Muscle layer of colon (tissue), 2 donors: ENCODE data around the gene WBP2NL.

Experiments
- H3K27ac ChIP-seq: one replicate; pipeline ENCODE4 v1.7.0; 2013; ENCODE audit warnings: low read depth, mild to moderate bottlenecking, low read length, moderate library complexity
- H3K27me3 ChIP-seq, 2 donors: one replicate each; pipeline ENCODE4 v1.7.0; 2013; ENCODE audit warnings: low read length in 2 of 2, mild to moderate bottlenecking in 2 of 2; ENCODE audit not compliant: insufficient read depth in 2 of 2, control insufficient read depth in 1 of 2
- H3K36me3 ChIP-seq: one replicate; pipeline ENCODE4 v1.7.0; 2013; ENCODE audit warnings: mild to moderate bottlenecking, low read length; ENCODE audit not compliant: insufficient read depth
- H3K4me1 ChIP-seq: one replicate; pipeline ENCODE4 v1.7.0; 2013; ENCODE audit warnings: mild to moderate bottlenecking, low read length; ENCODE audit not compliant: insufficient read depth
- H3K4me3 ChIP-seq, 2 donors: one replicate each; pipeline ENCODE4 v1.7.0; 2013; ENCODE audit warnings: low read length in 2 of 2, low read depth in 1 of 2, mild to moderate bottlenecking in 1 of 2, moderate library complexity in 1 of 2
- H3K9ac ChIP-seq: one replicate; pipeline ENCODE4 v1.7.0; 2013; ENCODE audit warnings: low read length
- H3K9me3 ChIP-seq: one replicate; pipeline ENCODE4 v1.7.0; 2013; ENCODE audit warnings: mild to moderate bottlenecking, low read length
- donor health status: abdominal sarcoma.
- donor health status: Adenocarcinoma of cecum.

WBP2NL gene

GRCh38 chr22:42050641-42051180 is 52.1 kb downstream of the WBP2NL start:
- H3K4me3 ChIP-seq = no peak overlapping the region
- no peaks in the 10 kb centered on the region for H3K36me3 ChIP-seq
- no peaks in the 10 kb centered on the region for H3K9me3 ChIP-seq
- H3K27me3 ChIP-seq = no peaks in the 10 kb centered on the region
- no peak overlapping the region for H3K9ac ChIP-seq
- no peaks in the 10 kb centered on the region for H3K4me1 ChIP-seq
- H3K27ac ChIP-seq = no peak overlapping the region

GRCh38 chr22:42052765-42053164 is 54.2 kb downstream of the WBP2NL start:
- no peak overlapping the region for H3K9ac ChIP-seq
- no peak overlapping the region for H3K27ac ChIP-seq
- H3K27me3 ChIP-seq = no peaks in the 10 kb centered on the region
- H3K36me3 ChIP-seq = no peaks in the 10 kb centered on the region
- H3K4me1 ChIP-seq = no peaks in the 10 kb centered on the region
- H3K9me3 ChIP-seq = no peaks in the 10 kb centered on the region
- no peak overlapping the region for H3K4me3 ChIP-seq

DNA sequence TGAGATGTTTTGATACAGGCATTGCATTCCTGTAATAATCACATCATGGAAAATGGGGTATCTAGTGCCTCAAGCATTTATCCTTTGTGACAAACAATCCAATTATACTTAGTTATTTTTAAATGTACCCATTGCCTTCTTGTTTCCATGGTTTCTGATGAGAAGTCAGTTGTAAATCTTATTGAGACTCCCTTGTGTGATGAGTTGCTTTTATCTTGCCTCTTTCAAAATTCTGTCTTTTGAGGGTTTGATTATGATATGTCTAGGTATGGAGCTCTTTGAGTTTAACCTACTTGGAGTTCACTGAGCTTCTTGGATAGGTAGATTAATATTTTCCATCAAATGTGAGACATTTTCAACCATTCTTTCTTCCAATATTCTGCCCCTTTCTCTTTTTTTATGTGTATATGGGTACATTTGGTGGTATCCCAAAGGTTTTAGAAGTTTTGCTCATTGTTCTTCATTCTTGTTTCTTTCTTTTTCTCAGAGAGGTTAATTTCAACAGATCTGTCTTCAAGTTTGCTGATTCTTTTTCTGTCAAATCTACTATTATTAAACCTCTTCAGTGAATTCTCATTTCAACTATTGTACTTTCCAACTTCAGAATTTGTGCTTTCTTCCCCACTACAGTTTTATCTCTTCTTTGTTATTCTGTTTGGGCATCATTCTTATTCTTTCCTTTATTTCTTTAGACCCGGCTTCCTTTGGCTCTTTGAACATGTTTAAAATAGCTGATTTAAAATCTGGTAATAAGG is 58.3 kb downstream of the WBP2NL start:
- Histone ChIP-seq H3K9me3 (no peaks in the 10 kb centered on the region), H3K27me3 (no peaks in the 10 kb centered on the region), H3K27ac (no peak overlapping the region), H3K4me1 (no peaks in the 10 kb centered on the region), H3K9ac (no peak overlapping the region), H3K36me3 (peaks cover 35% of the 10 kb centered on the region), H3K4me3 (no peak overlapping the region)

GRCh38 chr22:42060489-42060888 is 61.9 kb downstream of the WBP2NL start:
- peaks cover 48% of the 10 kb centered on the region for H3K36me3 ChIP-seq
- no peak overlapping the region for H3K4me3 ChIP-seq
- H3K4me1 ChIP-seq = no peaks in the 10 kb centered on the region
- no peak overlapping the region for H3K27ac ChIP-seq
- H3K27me3 ChIP-seq = no peaks in the 10 kb centered on the region
- H3K9me3 ChIP-seq = no peaks in the 10 kb centered on the region
- no peak overlapping the region for H3K9ac ChIP-seq

- Histone ChIP-seq H3K4me3 (no peak overlapping the region), H3K36me3 (peaks cover 51% of the 10 kb centered on the region), H3K27ac (no peak overlapping the region), H3K9me3 (no peaks in the 10 kb centered on the region), H3K9ac (no peak overlapping the region), H3K4me1 (no peaks in the 10 kb centered on the region), H3K27me3 (no peaks in the 10 kb centered on the region)
Observed at GRCh38 chr22:42061041-42061440, 62.5 kb downstream of the WBP2NL start.

DNA sequence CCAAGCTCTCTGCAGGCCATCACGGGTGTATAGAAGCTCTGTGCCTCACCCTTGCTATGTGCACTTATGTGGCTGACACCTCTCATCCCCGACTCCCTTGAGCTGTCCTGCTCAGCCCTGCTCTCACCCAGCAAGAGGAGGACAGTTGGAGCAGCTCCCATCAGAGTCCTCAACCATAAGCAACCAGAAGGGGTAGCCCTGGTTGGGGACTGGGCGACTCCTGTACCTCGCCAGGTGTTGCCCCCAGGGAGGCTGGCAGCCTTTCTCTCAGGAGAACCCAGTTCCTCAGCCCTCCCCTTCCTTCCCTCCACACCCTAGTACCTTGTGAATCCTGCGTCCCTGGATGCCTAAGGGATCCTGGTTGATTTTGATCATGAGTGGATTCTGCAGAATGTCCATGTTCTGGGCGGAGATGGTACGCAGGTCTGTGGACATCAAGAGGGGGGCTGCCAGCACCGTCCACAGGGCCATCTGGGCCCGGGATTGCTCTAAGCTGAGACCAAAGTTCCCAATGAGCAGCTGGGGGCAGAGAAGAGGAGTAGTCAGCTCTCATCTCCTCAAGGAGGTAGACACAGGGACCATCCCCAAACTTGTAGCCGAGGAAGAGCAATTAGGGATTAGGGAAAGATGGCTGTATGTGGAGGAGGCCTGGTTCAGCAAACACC is 64.0 kb downstream of the WBP2NL start:
- Histone ChIP-seq H3K9me3 (no peaks in the 10 kb centered on the region), H3K27me3 (no peaks in the 10 kb centered on the region), H3K9ac (no peak overlapping the region), H3K27ac (no peak overlapping the region), H3K4me3 (no peak overlapping the region), H3K36me3 (peaks cover 67% of the 10 kb centered on the region), H3K4me1 (no peaks in the 10 kb centered on the region)

DNA sequence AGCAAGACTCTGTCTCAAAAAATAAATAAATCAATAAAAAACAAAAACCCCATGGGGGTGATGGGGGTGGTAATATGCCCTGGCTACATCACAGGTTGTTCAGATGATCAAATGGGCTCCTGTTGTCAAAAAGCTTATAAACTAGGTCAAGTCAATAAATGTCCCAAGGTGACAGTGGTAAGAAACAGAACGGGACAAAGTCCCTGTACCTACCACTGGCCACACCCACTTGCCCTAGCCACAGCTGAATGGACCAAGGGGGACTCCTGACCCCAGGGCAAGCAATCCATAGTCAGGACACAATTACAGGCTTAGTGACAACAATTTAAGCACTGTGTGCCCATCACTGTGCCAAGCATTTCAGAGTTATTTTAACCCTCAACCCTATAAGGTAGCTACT is 66.0 kb downstream of the WBP2NL start:
- no peaks in the 10 kb centered on the region for H3K9me3 ChIP-seq
- peaks cover 54% of the 10 kb centered on the region for H3K36me3 ChIP-seq
- H3K4me3 ChIP-seq = no peak overlapping the region
- no peak overlapping the region for H3K9ac ChIP-seq
- no peak overlapping the region for H3K27ac ChIP-seq
- no peaks in the 10 kb centered on the region for H3K27me3 ChIP-seq
- H3K4me1 ChIP-seq = peaks cover 9% of the 10 kb centered on the region

DNA sequence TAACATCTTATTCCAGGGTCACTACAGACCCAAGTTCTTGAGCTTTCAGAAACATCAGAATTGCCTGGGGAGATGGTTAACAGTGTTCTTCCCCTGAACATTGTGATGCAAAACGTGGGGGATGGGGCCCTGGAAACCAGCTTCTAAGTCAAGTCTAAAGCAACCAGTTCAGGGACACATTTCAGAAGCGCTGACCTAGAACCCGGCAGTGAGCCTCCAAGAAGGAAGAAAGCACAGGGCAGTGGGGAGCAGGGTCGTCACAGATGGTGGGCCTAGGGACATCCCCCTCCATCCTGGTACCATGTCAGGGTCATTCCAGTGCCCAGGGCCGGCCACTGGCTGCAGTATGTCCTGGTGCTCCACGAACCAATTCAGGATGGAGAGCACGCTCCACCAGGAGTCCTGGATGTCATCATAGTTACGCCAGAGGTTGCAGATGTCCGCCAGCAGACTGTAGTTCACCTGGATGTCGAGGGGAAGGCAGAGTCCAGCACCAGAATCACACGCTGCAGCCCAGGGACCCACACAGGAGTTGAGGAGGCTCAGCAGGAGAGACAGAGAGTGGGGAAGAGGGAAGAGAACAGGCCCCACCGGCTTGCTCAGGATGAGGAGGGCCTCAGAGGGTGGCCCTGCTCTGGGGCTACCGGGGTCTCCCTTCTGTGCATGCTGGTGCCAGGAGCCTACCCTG is 67.0 kb downstream of the WBP2NL start:
- Histone ChIP-seq H3K36me3 (peaks cover 45% of the 10 kb centered on the region), H3K4me3 (no peak overlapping the region), H3K27me3 (no peaks in the 10 kb centered on the region), H3K27ac (no peak overlapping the region), H3K9me3 (no peaks in the 10 kb centered on the region), H3K4me1 (peaks cover 16% of the 10 kb centered on the region), H3K9ac (no peak overlapping the region)

DNA sequence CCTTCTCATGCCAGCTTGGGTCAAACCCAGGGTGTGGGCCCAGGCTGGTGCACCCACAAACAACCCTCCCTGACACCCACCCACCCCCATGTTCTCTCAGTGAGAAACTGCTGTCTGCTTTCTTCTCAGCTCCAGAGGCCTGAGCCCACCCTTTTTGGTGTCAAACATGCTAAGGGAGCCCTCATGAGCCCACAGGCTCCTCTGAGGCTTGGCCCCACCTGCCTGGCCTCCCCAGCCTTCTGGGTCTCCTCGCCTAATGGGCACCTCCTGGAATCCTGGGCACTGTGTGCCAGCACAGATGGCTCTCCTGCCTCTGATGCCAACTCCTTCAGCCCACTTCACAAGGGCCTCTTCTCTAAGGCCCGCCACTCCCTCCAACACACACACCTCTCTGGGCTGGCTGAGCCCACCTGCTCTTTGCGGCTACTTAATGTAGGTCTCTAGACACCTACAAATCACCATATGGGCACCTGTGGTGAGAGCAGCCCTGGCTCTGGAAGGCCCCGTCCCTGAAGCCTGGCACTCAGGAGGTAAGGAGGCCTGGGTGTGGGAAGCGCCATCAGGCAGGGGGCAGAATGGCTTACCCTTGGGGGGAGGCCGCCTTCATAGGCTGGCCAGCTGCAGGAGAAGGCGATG is 67.7 kb downstream of the WBP2NL start:
- Histone ChIP-seq H3K4me1 (peaks cover 18% of the 10 kb centered on the region), H3K4me3 (no peak overlapping the region), H3K27ac (no peak overlapping the region), H3K36me3 (peaks cover 38% of the 10 kb centered on the region), H3K27me3 (no peaks in the 10 kb centered on the region), H3K9me3 (no peaks in the 10 kb centered on the region), H3K9ac (no peak overlapping the region)

GRCh38 chr22:42066937-42067336 is 68.3 kb downstream of the WBP2NL start:
- Histone ChIP-seq H3K9ac (no peak overlapping the region), H3K36me3 (peaks cover 35% of the 10 kb centered on the region), H3K4me1 (peaks cover 25% of the 10 kb centered on the region), H3K27me3 (no peaks in the 10 kb centered on the region), H3K9me3 (no peaks in the 10 kb centered on the region), H3K27ac (no peak overlapping the region), H3K4me3 (no peak overlapping the region)

DNA sequence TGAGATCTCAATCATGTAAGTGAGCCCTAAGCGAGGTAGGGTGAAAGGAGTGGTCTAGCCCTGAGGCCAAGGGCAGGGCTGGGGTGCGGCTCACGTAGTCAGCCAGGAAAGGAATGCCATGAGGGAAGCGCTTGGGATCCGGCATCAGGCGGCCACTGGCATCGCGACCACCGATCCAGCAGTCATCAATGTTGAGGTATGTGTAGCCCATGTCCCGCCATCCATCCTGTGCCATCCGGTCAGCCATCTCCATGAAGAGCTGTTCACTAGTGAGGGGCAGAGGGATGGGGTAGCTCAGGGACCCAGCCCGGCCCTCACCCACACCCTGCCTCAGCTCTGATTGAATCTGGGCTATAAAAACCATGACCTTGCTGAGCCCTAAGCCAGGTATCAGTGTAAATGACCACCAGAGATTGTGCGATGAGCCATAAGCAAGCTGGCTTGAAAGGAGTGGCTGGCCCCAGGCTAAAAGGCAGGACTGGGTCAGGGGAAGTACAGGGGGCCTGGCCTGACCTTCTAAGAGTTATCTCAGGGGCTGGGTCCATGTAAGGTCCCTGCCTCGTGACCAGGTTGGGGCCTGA is 69.2 kb downstream of the WBP2NL start:
- H3K4me1 ChIP-seq = peaks cover 25% of the 10 kb centered on the region
- peaks cover 32% of the 10 kb centered on the region for H3K36me3 ChIP-seq
- no peak overlapping the region for H3K27ac ChIP-seq
- no peak overlapping the region for H3K9ac ChIP-seq
- H3K9me3 ChIP-seq = no peaks in the 10 kb centered on the region
- H3K4me3 ChIP-seq = no peak overlapping the region
- H3K27me3 ChIP-seq = no peaks in the 10 kb centered on the region
